ENCODE data around the gene DSN1. TPM values are rescaled to one million over a fixed set of nuclear protein-coding genes. Genes with fewer than 3 reads are reported as not detected.
A peak's percentile ranks its signal among the peaks of the same experiment; 100 is the strongest.

The DSN1 gene
- total RNA-seq, 4 donors from 2014 or later = 10.6 to 14.9 (median 13.0) TPM

DNA sequence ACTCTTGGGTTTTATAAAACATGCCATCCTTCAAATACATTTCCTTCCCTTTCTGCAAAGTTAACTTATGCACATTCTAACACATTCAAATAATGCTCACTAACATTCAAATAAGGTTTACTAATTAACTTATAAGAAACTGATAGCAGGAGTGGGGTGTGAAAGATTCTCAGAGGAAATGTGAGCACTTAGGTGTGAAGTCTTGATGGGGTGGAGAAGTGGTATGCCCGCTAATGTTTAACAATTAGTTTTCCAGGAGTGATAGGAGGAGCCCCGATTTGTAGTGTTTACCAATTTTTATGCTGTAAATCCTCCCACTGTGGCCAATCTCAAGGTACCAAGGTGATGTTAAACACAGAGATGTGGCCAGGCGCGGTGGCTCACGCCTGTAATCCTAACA is 18.3 kb upstream of the DSN1 start:
- H3K4me3 ChIP-seq (replicated peaks in 1 of 3) = no peak overlapping the region
- no peak for DNase-seq
- intact Hi-C loops (cut with DNase I) = no loop called here
- H3K9me3 ChIP-seq = no peaks in the 10 kb centered on the region
- TF ChIP-seq CTCF (IDR thresholded peaks at IDR 0.05) (no peak), POLR2A (IDR thresholded peaks at IDR 0.05) (no peak)
- peaks cover 0 to 20% of the 10 kb centered on the region in 2 donors for H3K4me1 ChIP-seq
- H3K27ac ChIP-seq = peak overlapping the region in 2 of 3 donors; percentile 45 to 48
- WGBS, 2 donors = 85 to 88% methylated on average over 5 of the region's 5 CpGs
- peaks cover 27 to 30% of the 10 kb centered on the region in 2 donors for H3K36me3 ChIP-seq
- no peaks in the 10 kb centered on the region for H3K27me3 ChIP-seq

GRCh38 chr20:36786663-36787062 is 13.1 kb upstream of the DSN1 start:
- Histone ChIP-seq H3K27ac (no peak overlapping the region), H3K36me3 (peaks cover 36 to 38% of the 10 kb centered on the region in 2 donors), H3K27me3 (no peaks in the 10 kb centered on the region), H3K4me1 (peaks cover 0 to 5% of the 10 kb centered on the region in 2 donors), H3K4me3 (replicated peaks in 1 of 3) (no peak overlapping the region), H3K9me3 (no peaks in the 10 kb centered on the region)
- WGBS, 2 donors = 89 to 92% methylated on average over 5 of the region's 5 CpGs
- DNase-seq = no peak
- TF ChIP-seq POLR2A (IDR thresholded peaks at IDR 0.05) (no peak), CTCF (IDR thresholded peaks at IDR 0.05) (no peak)
- intact Hi-C loops (cut with DNase I) = no loop called here

DNA sequence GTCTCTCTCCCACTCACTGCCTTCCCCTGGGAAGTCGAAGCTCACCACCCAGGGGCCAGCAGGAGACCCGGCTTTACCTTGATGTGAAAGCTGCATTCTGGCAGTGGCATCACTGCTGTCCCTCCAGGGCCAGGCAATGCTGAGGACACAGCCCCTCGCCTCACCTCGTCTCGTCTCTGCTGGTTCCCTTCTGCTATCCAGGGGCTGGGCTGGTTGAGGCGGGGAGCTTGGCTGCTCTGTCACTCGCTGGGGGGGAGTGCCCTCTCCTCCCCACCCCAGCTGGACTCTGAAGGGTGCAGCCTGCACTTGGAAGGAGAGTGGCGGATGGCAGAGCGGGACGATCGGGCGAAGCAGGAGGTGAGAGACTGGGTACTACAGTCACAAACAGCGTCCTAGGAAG is 12.7 kb upstream of the DSN1 start:
- no peak for DNase-seq
- 96 to 98% methylated on average over 11 to 13 of the region's 13 CpGs for WGBS, 2 donors
- TF ChIP-seq POLR2A (IDR thresholded peaks at IDR 0.05) = no peak
- no peak for TF ChIP-seq CTCF (IDR thresholded peaks at IDR 0.05)
- Histone ChIP-seq H3K27ac (no peak overlapping the region), H3K4me3 (replicated peaks in 1 of 3) (no peak overlapping the region), H3K9me3 (no peaks in the 10 kb centered on the region), H3K36me3 (peaks cover 36 to 38% of the 10 kb centered on the region in 2 donors), H3K27me3 (no peaks in the 10 kb centered on the region), H3K4me1 (peaks cover 0 to 5% of the 10 kb centered on the region in 2 donors)
- intact Hi-C loops (cut with DNase I) = no loop called here

GRCh38 chr20:36785308-36785707 is 11.7 kb upstream of the DSN1 start:
- Histone ChIP-seq H3K9me3 (no peaks in the 10 kb centered on the region), H3K4me3 (replicated peaks in 1 of 3) (no peak overlapping the region), H3K27me3 (no peaks in the 10 kb centered on the region), H3K27ac (no peak overlapping the region), H3K4me1 (peaks cover 0 to 5% of the 10 kb centered on the region in 2 donors), H3K36me3 (peaks cover 36 to 38% of the 10 kb centered on the region in 2 donors)
- TF ChIP-seq CTCF (IDR thresholded peaks at IDR 0.05) (no peak), POLR2A (IDR thresholded peaks at IDR 0.05) (no peak)
- WGBS, 2 donors = 76 to 83% methylated on average over 2 of the region's 2 CpGs
- DNase-seq = no peak
- intact Hi-C loops (cut with DNase I) = no loop called here

DNA sequence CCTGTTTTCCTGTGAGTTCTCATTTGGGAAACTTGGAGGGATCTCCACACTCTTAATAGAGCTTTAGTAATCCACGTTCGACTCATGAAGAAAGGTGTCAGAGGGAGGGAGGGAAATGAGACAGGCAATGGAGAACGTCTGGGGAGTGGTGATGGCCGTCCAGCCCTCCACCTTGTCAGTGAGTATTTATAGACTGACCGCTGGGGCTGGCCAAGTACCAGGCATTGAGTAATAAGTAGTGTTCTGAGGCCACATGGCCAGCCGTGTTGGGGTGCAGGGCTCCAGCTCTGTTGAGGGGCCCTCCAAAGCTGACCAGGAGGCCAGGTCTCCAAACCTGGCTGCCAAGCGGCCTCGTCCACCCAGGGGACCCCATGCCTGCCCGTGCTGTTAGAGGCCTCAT is 11.3 kb upstream of the DSN1 start:
- 85 to 86% methylated on average over 8 to 9 of the region's 9 CpGs for WGBS, 2 donors

More for the DNA sequence above, 11.3 kb upstream of the DSN1 start:
- Histone ChIP-seq H3K9me3 (no peaks in the 10 kb centered on the region), H3K27ac (no peak overlapping the region), H3K4me3 (replicated peaks in 1 of 3) (no peak overlapping the region), H3K4me1 (peaks cover 0 to 5% of the 10 kb centered on the region in 2 donors), H3K36me3 (peaks cover 36 to 38% of the 10 kb centered on the region in 2 donors), H3K27me3 (no peaks in the 10 kb centered on the region)
- intact Hi-C loops (cut with DNase I) = no loop called here
- TF ChIP-seq CTCF (IDR thresholded peaks at IDR 0.05) (no peak), POLR2A (IDR thresholded peaks at IDR 0.05) (no peak)
- no peak for DNase-seq

All from thyroid gland (tissue), 4 donors.